ENCODE data around the gene L3MBTL2. TPM values are rescaled to one million over a fixed set of nuclear protein-coding genes. Genes with fewer than 3 reads are reported as not detected.

The L3MBTL2 gene
- total RNA-seq, 1 donor from 2014 or later = 41.4 TPM

GRCh38 chr22:41206719-41207118 lies 1.6 kb downstream of the L3MBTL2 start:
- intact Hi-C loops (cut with micrococcal nuclease) = no loop called here

DNA sequence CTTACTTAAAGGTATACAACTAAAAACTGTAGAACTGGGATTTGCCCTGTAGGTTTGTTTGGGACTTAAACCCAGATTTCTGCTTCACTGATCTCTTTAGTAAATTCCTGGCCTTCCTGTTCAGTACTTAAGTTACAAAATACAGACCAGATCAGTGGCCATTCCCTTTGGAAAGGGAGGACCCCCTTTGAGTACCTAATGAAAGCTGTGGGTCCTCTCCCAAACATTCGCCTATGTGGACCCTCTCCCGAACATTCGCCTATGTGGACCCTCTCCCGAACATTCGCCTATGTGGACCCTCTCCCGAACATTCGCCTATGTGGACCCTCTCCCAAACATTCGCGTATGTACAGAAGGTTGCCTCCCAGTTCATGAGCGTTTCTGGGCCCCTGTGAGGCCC lies 10.3 kb downstream of the L3MBTL2 start:
- intact Hi-C loops (cut with micrococcal nuclease) = no loop called here

DNA sequence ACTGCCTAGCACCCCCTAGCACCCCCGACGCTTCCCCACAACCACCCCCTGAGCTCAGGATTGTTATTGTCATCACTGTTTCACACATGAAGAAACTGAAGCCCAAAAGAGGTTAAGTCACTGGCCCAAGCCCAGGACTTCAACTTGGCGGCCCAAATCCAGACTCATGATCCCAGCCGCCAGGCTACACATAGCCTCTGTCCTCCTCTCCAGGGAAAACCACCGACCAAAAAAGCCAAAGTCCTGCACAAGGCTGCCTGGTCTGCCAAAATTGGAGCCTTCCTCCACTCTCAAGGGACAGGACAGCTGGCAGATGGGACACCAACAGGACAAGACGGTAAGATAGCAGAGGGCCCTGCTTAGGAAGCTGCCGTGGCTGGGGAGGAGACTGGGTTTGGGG lies 10.8 kb downstream of the L3MBTL2 start:
- intact Hi-C loops (cut with micrococcal nuclease) = no loop called here

GRCh38 chr22:41216984-41217383 lies 11.9 kb downstream of the L3MBTL2 start:
- intact Hi-C loops (cut with micrococcal nuclease) = loop anchor here (1.0 kb wide), 4 partner anchors 12 to 164 kb away; partner anchors contain the start of genes L3MBTL2 and TEF

DNA sequence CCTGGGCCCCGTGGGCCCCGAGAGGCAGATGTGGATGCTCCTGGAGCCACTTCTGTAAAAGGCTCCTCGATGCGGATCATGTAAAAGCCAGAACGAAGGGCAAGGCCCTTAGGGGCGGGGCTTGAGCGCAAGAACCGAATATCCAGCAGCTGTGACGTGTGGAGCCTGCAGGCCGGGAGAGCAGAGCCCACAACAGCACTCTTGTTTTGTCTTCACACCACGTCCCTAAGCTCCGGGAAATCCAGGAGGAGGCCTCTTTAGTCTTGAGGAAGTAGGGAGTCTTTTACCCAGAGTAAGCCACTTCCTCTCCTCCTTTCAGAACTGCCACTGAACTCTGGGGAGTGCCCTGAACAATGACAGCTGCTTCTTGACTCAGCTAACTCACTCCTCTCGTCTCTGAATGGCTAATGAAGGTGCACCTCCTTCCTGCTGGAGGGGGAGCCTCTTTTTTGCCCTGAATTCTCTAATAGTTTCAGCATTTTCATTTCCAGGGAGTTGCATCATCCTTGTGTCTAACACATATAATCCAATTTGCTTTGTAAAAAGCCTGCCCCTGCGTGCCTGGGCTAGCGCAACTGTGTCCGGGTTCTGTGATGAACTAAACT lies 12.5 kb downstream of the L3MBTL2 start:
- intact Hi-C loops (cut with micrococcal nuclease) = loop anchor here (1.0 kb wide), 4 partner anchors 12 to 164 kb away; partner anchors contain the start of genes L3MBTL2 and TEF

DNA sequence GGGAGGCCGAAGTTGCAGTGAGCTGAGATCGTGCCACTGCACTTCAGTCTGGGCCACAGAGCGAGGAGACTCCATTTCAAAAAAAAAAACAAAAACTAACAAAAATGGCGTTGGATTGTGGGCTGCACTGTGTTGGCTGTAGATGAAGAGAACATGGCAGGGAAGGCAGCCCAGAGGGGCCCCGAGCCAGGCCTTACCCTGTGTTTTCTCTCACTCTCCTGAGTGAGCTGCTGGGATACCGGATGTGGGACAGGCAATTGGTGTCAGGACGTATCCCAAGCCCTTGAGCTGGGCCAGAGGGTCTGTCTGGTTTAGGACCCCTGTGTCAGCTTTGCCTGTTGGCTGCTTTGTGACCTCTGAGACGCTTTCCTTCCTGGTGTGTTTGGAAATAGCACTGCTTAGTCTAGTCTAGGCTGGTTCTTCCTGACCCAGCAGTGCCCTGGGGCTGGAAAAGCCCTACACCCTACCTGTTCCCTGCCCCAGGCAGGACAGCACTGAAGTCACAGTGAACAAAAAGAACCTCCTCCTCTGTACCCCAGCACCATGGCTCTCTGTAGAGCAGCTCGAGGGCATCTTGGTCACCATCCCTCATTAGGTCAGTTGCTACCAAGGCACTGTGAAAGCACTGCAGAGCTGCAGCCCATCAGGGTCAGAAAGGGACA lies 17.9 kb downstream of the L3MBTL2 start:
- intact Hi-C loops (cut with micrococcal nuclease) = no loop called here

- intact Hi-C loops (cut with micrococcal nuclease) = no loop called here
These were observed 18.4 kb downstream of the L3MBTL2 start for GRCh38 chr22:41223535-41223934.

GRCh38 chr22:41226723-41227655 lies 21.9 kb downstream of the L3MBTL2 start:
- intact Hi-C loops (cut with micrococcal nuclease) = no loop called here

- intact Hi-C loops (cut with micrococcal nuclease) = no loop called here
These were observed 24.1 kb downstream of the L3MBTL2 start for GRCh38 chr22:41229215-41229614.

- intact Hi-C loops (cut with micrococcal nuclease) = no loop called here
These were observed 24.8 kb downstream of the L3MBTL2 start for GRCh38 chr22:41229730-41230400.

DNA sequence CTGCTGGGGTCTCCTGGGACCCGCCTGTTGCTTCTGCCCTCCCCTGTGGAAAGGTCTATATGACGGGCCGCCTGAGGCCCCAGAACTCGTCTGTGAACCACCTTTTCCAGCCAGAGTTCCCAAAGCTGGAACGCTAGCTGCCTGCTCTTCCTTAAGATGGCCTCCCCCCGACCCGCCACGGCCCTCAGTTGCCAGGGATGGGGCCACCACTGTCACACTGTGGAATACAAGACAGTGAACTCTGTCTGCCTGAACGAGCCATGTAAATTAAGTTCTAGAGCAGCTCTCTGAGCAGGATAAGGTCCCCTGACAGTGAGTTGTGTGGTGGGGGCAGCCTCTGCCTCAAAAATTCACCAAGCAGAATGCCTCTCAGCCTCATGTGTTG lies 25.3 kb downstream of the L3MBTL2 start:
- intact Hi-C loops (cut with micrococcal nuclease) = no loop called here

- intact Hi-C loops (cut with micrococcal nuclease) = no loop called here
These were observed 26.3 kb downstream of the L3MBTL2 start for GRCh38 chr22:41231369-41231768.

DNA sequence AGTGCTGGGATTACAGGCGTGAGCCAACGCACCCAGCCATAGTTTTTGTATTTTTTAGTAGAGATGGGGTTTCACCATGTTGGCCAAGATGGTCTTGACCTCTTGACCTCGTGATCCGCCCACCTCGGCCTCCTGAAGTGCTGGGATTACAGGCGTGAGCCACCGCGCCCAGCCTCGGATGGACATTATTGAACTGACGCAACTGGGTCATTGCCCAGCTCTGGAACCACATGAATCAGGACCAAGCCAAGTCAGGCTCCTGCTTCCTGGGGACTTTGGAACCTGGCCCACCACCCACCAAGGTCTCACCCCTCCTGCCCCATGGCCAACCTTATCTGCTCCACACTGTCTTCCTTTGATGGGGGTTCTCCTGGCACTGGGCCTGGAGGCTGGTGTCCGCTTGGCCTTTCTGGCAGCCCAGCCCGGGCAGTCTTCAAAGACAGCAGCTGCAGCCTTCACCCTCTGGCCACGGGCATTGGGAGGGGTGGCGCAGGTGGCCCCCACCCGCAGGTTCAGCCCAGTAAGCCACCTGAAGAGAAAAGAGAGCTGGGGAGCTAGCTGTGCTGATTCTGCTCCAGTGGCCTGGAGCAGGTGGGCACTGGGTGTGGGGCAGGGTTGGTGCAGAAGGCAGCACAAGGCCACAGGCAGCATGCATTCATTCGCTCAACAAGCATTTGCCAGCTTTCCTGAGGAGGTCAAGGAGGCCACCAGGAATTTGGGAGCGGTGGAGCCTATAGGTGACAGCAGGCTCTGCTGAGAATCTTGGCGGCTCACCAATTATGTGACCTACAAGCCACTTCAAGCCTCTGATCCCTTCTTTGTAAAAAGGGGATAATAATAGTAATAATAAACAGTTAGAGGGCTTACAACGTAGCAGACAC lies 29.9 kb downstream of the L3MBTL2 start:
- intact Hi-C loops (cut with micrococcal nuclease) = no loop called here

DNA sequence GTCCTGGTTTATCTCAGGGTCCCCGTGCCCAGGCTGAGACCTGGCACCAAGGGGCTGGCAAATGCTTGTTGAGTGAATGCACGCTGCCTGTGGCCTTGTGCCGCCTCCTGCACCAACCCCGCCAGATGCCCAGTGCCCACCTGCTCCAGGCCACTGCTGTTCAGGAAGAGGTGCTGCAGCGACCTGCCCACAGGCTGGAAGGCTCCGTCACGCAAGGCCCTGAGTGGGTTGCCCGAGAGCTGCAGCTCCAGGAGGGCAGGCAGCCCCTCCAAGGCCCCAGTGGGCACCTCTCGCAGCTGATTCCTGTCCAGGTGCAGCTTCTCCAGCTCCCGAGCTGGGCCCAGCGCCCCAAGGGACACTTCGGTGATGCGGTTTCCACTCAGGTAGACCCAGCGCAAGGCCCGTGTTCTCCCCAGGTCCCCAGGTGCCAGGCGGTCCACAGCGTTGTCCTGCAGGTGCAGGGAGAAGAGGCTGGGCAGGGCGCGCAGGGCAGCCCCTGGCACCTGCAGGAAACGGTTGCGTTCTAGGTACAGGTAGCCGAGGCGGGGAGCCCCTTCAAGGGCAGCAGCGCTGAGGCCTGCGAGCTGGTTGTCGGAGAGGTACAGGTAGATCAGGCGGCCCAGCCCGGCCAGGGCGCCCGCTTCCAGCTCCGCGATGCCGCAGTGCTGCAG lies 32.1 kb downstream of the L3MBTL2 start:
- intact Hi-C loops (cut with micrococcal nuclease) = loop anchor here (1.0 kb wide), 3 partner anchors 20 to 315 kb away; no protein-coding TSS in a partner anchor

DNA sequence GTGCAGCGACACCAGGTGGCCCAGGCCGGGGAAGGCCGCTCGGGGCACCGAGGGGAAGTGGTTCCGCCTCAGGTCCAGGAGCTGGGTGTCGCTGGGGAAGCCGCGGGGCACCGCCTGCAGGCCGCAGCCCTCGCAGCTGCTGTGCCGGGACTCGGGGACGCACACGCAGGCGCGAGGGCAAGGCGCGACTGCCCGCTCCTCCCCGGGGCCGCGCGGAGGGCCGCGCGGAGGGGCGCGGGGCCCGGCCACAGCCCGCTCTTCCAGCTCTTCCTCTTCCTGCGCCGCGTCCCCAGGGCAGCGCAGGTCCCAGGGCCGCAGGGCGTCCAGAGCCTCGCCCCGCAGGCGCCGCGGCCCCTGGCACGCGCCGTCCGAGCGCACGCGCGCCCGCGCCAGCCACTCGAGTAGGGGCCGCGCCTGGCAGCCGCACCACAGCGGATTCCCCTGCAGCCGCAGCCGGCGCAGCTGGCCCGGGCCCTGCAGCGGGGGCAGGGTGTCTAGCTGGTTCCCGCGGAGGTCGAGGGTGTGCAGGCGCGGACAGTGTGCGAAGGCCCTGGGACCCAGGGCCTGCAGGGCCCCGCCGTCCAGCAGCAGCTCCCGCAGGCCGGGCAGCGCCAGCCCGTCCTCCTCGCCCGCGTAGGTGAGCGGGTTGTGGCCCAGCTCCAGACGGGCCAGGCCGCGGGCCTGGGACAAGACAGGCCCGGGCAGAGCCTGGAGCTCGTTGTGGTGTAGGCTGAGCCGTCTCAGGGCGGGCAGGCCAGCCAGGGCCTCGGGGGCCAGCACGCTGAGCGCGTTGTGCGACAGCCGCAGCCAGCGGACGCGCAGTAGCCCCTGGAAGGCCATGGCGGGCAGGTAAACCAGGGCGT lies 32.8 kb downstream of the L3MBTL2 start:
- intact Hi-C loops (cut with micrococcal nuclease) = loop anchor here (1.0 kb wide), 3 partner anchors 21 to 316 kb away; no protein-coding TSS in a partner anchor

GRCh38 chr22:41238570-41239442 lies 33.7 kb downstream of the L3MBTL2 start:
- intact Hi-C loops (cut with micrococcal nuclease) = no loop called here

- intact Hi-C loops (cut with micrococcal nuclease) = no loop called here
These were observed 34.5 kb downstream of the L3MBTL2 start for GRCh38 chr22:41239443-41240128.
